ENCODE results near the gene HYAL3.
A peak's percentile ranks its signal among the peaks of the same experiment; 100 is the strongest.
"Not testable (repeated sequence)": the region's sequence is repeated elsewhere in the genome, so short reads cannot be mapped to it uniquely, and the experiment has no call there.

Gene HYAL3

GRCh38 chr3:50319181-50319893 is 20.1 kb upstream of the HYAL3 start:
- Histone ChIP-seq H3K27me3 (ENCODE audit: control insufficient read depth, insufficient read depth, low read length) (no peaks in the 10 kb centered on the region), H3K9me3 (ENCODE audit: control insufficient read depth, low read length) (no peaks in the 10 kb centered on the region), H3K9ac (ENCODE audit: low read length) (no peak overlapping the region), H3K36me3 (ENCODE audit: control insufficient read depth, insufficient read depth, low read length) (peaks cover 14% of the 10 kb centered on the region), H3K4me3 (ENCODE audit: low read length) (no peak overlapping the region), H3K4me1 (ENCODE audit: control insufficient read depth, insufficient read depth, low read length) (peaks cover 81% of the 10 kb centered on the region)

DNA sequence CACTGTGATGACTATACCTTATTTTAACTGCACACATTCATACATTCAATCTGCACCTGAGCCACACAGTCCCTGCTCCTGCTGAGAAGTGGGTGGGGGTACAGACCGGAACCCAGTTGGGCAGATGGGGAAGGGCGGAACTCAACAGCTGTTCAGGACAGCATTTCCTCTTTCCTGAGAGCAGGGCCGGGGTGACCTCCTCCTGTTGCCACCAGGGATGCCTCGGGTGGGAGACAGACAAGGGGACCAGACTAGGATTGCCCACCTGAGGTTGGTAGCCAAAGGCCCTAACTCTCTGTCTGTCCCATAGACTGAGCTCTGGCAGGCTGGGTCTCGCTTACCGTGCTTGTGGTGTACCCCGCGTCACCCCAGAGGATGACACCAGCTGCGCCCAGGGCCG is 19.4 kb upstream of the HYAL3 start:
- Histone ChIP-seq H3K27me3 (ENCODE audit: control insufficient read depth, insufficient read depth, low read length) (no peaks in the 10 kb centered on the region), H3K4me3 (ENCODE audit: low read length) (no peak overlapping the region), H3K4me1 (ENCODE audit: control insufficient read depth, insufficient read depth, low read length) (peaks cover 84% of the 10 kb centered on the region), H3K9me3 (ENCODE audit: control insufficient read depth, low read length) (no peaks in the 10 kb centered on the region), H3K36me3 (ENCODE audit: control insufficient read depth, insufficient read depth, low read length) (peaks cover 14% of the 10 kb centered on the region), H3K9ac (ENCODE audit: low read length) (peak overlapping the region; percentile 64)

DNA sequence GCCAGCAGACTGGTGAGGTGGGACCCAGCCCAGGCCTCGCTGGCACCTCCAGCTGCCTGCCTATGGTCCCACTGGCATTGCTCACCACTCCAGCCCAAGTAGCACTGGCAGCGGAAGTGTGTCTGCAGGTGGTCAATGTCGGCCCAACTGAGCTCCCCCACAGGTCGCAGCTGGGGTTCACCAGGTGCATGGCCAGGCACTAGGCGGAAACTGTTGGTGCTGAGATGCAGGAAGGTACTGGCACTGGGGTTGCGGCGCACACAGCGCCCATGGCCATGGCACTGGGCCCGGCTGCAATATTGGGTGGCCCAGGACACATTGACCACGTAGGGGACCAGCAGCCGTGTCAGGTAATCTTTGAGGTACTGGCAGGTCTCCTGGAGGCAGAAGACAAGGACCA is 19.0 kb upstream of the HYAL3 start:
- peaks cover 14% of the 10 kb centered on the region for H3K36me3 ChIP-seq (ENCODE audit: control insufficient read depth, insufficient read depth, low read length)
- no peak overlapping the region for H3K4me3 ChIP-seq (ENCODE audit: low read length)
- H3K27me3 ChIP-seq (ENCODE audit: control insufficient read depth, insufficient read depth, low read length): no peaks in the 10 kb centered on the region
- peaks cover 84% of the 10 kb centered on the region for H3K4me1 ChIP-seq (ENCODE audit: control insufficient read depth, insufficient read depth, low read length)
- peak overlapping the region; percentile 64 for H3K9ac ChIP-seq (ENCODE audit: low read length)
- H3K9me3 ChIP-seq (ENCODE audit: control insufficient read depth, low read length): no peaks in the 10 kb centered on the region

DNA sequence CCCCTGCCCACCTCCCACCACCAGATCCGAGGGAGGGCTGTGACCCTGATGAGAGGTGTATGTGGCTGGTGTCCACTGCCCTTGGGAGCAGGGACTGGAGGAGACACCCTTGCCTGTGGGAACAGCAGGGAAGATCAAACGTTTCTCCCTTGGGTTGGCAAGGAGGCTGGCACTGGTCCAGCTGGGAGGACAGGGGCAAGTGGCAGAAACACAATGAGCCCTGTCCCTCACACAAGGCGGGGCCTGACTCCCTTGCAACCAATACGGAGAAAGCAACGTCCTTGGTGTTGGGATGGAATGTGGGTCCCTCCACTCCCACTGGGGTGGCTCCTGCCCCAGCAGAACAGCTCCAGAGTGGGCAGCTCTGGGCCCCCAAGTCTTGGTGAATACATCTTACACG is 18.1 kb upstream of the HYAL3 start:
- Histone ChIP-seq H3K27me3 (ENCODE audit: control insufficient read depth, insufficient read depth, low read length) (no peaks in the 10 kb centered on the region), H3K36me3 (ENCODE audit: control insufficient read depth, insufficient read depth, low read length) (peaks cover 14% of the 10 kb centered on the region), H3K9ac (ENCODE audit: low read length) (peak overlapping the region; percentile 64), H3K4me3 (ENCODE audit: low read length) (no peak overlapping the region), H3K4me1 (ENCODE audit: control insufficient read depth, insufficient read depth, low read length) (peaks cover 77% of the 10 kb centered on the region), H3K9me3 (ENCODE audit: control insufficient read depth, low read length) (no peaks in the 10 kb centered on the region)

GRCh38 chr3:50316657-50317242 is 17.5 kb upstream of the HYAL3 start:
- Histone ChIP-seq H3K36me3 (ENCODE audit: control insufficient read depth, insufficient read depth, low read length) (peaks cover 14% of the 10 kb centered on the region), H3K9me3 (ENCODE audit: control insufficient read depth, low read length) (no peaks in the 10 kb centered on the region), H3K4me1 (ENCODE audit: control insufficient read depth, insufficient read depth, low read length) (peaks cover 71% of the 10 kb centered on the region), H3K9ac (ENCODE audit: low read length) (peak overlapping the region; percentile 64), H3K4me3 (ENCODE audit: low read length) (no peak overlapping the region), H3K27me3 (ENCODE audit: control insufficient read depth, insufficient read depth, low read length) (no peaks in the 10 kb centered on the region)

GRCh38 chr3:50314816-50315215 is 15.6 kb upstream of the HYAL3 start:
- Histone ChIP-seq H3K36me3 (ENCODE audit: control insufficient read depth, insufficient read depth, low read length) (peaks cover 14% of the 10 kb centered on the region), H3K9me3 (ENCODE audit: control insufficient read depth, low read length) (no peaks in the 10 kb centered on the region), H3K9ac (ENCODE audit: low read length) (no peak overlapping the region), H3K4me1 (ENCODE audit: control insufficient read depth, insufficient read depth, low read length) (peaks cover 63% of the 10 kb centered on the region), H3K27me3 (ENCODE audit: control insufficient read depth, insufficient read depth, low read length) (no peaks in the 10 kb centered on the region), H3K4me3 (ENCODE audit: low read length) (no peak overlapping the region)

DNA sequence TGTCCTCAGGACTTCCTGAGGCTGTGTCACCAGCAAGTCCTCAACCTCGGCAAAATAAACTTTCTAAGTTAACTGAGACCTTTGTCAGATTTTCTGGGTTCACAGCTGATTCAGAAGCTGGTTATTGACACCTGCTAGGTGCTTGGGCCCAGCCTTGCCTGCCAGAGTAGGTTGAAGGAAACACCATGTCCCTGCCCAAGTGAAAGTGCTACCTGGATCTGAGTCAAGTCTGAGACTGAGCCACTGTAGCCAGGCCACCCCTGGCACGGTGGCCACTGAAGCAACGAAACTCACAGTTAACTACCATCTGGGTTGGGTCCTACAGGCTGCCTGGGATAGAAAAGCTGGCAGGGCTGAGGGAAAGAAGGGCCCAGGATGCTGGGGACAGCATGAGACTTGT is 15.1 kb upstream of the HYAL3 start:
- H3K27me3 ChIP-seq (ENCODE audit: control insufficient read depth, insufficient read depth, low read length): no peaks in the 10 kb centered on the region
- H3K4me1 ChIP-seq (ENCODE audit: control insufficient read depth, insufficient read depth, low read length): peaks cover 62% of the 10 kb centered on the region
- H3K4me3 ChIP-seq (ENCODE audit: low read length): no peak overlapping the region
- H3K9me3 ChIP-seq (ENCODE audit: control insufficient read depth, low read length): no peaks in the 10 kb centered on the region
- peaks cover 14% of the 10 kb centered on the region for H3K36me3 ChIP-seq (ENCODE audit: control insufficient read depth, insufficient read depth, low read length)
- no peak overlapping the region for H3K9ac ChIP-seq (ENCODE audit: low read length)

DNA sequence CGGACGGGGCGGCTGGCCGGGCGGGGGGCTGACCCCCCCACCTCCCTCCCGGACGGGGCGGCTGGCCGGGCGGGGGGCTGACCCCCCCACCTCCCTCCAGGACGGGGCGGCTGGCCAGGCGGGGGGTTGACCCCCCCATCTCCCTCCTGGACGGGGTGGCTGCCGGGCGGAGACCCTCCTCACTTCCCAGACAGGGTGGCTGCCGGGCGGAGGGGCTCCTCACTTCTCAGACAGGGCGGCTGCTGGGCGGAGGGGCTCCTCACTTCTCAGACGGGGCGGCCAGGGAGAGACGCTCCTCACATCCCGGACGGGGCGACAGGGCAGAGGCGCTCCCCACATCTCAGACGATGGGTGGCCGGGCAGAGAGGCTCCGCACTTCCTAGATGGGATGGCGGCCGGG is 12.8 kb upstream of the HYAL3 start:
- peaks cover 39% of the 10 kb centered on the region for H3K4me1 ChIP-seq (ENCODE audit: control insufficient read depth, insufficient read depth, low read length)
- not testable (repeated sequence) for H3K36me3 ChIP-seq (ENCODE audit: control insufficient read depth, insufficient read depth, low read length); H3K27me3 ChIP-seq (ENCODE audit: control insufficient read depth, insufficient read depth, low read length); H3K9me3 ChIP-seq (ENCODE audit: control insufficient read depth, low read length); H3K9ac ChIP-seq (ENCODE audit: low read length); H3K4me3 ChIP-seq (ENCODE audit: low read length)

GRCh38 chr3:50304601-50305000 is 5.4 kb upstream of the HYAL3 start:
- no peak overlapping the region for H3K9ac ChIP-seq (ENCODE audit: low read length)
- H3K4me3 ChIP-seq (ENCODE audit: low read length): no peak overlapping the region
- no peaks in the 10 kb centered on the region for H3K9me3 ChIP-seq (ENCODE audit: control insufficient read depth, low read length)
- H3K27me3 ChIP-seq (ENCODE audit: control insufficient read depth, insufficient read depth, low read length): no peaks in the 10 kb centered on the region
- no peaks in the 10 kb centered on the region for H3K36me3 ChIP-seq (ENCODE audit: control insufficient read depth, insufficient read depth, low read length)
- peaks cover 39% of the 10 kb centered on the region for H3K4me1 ChIP-seq (ENCODE audit: control insufficient read depth, insufficient read depth, low read length)

DNA sequence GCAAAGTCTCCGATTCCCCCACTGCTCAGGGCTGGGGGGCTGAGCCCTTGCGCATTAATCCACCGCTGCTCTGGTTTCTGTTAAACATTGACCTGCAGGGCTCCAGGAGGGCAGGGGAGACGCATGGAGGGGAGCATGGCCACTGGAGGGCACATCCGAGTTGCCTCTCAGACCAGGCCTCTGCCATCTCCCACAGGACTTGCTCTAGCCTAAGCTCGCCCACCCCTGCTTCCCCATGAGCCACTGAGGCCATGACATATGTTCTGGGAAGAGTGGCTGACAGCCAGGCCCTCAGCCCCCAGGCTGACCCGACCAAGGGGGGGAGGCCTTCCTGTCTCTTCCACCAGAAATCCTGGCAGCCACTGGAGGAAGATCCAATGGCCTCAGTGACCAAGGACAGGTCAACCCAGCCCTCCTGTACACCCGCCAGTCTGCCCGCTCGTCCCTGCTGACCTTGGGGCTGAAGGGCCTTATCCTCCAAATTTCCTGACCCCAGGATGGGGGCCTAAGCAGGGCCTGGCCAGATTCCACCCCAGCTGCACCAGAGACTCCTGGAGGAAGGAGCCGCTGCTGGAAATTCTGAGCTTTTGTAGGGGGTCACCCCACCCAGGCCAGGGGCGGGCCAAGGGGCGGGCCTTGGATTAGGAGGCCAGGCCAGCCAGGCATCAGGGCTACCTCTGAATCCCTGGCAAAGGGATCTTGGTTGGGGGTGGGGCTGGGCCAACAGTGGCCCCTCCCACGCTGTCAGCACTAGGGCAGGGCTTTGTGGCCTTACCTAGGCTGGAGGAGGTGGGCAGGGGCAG is 4.0 kb upstream of the HYAL3 start, which contains the start of gene HYAL1:
Gene HYAL1, minus strand, starts transcription at position 562 of the 803 bp plus-strand sequence. CDS start 618 bp downstream, outside the sequence.
- peak within 1 kb of the TSS; percentile 62 for H3K4me3 ChIP-seq (ENCODE audit: low read length)
- peak within 1 kb of the TSS; percentile 85 for H3K9ac ChIP-seq (ENCODE audit: low read length)

DNA sequence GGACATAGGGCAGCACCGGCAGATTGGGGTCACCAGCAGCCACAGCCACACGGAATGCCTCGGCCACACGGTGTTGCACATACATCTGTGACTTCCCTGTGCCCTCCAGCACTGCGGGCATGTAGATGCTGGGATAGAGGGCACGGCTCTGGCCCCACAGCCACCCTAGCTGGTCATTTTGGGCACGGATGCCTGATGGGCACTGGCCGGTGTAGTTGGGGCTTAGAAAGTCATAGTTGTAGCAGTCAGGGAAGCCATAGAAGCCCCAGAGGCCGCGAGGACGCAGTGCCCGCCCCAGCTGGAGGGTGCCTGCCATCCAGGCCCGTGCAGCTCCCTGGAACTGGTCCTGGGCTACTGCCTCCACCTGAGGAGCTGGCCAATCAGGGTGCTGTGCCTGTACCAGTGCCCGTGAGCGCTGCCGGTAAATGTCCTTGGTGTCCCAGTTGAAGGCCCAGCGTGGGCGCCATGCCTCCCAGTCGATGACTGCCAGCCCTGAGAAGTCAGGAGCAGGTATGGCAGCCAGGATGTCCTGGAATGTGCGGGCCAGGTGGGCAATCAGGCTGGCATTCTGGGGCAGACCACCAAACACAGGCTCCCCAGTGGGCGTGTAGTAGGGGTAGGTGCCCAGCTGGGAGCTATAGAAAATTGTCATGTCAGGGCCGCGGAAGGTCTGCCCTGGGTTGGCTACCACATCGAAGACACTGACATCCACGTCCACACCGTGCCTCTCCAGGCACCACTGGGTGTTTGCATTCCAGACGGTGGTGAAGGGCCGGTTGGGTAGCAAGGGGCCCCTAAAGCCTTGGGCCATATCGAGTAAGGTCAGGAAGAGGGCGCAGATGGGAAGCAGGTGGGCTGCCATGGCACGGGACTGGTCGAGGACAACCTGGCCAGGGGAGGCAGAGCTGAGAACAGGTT is 3.1 kb upstream of the HYAL3 start:
- Histone ChIP-seq H3K36me3 (ENCODE audit: control insufficient read depth, insufficient read depth, low read length) (no peaks in the 10 kb centered on the region), H3K9me3 (ENCODE audit: control insufficient read depth, low read length) (no peaks in the 10 kb centered on the region), H3K4me1 (ENCODE audit: control insufficient read depth, insufficient read depth, low read length) (peaks cover 55% of the 10 kb centered on the region), H3K27me3 (ENCODE audit: control insufficient read depth, insufficient read depth, low read length) (no peaks in the 10 kb centered on the region), H3K9ac (ENCODE audit: low read length) (peak overlapping the region; percentile 85), H3K4me3 (ENCODE audit: low read length) (peak overlapping the region; percentile 62)

More for the DNA sequence above, 4.0 kb upstream of the HYAL3 start, which contains the start of gene HYAL1:
- Histone ChIP-seq H3K36me3 (ENCODE audit: control insufficient read depth, insufficient read depth, low read length) (no peaks in the 10 kb centered on the region), H3K9me3 (ENCODE audit: control insufficient read depth, low read length) (no peaks in the 10 kb centered on the region), H3K27me3 (ENCODE audit: control insufficient read depth, insufficient read depth, low read length) (no peaks in the 10 kb centered on the region), H3K4me1 (ENCODE audit: control insufficient read depth, insufficient read depth, low read length) (peaks cover 46% of the 10 kb centered on the region)

All from mucosa of stomach (tissue), 1 donor.